ENCODE data around the gene ZNF189.

ZNF189 gene

GRCh38 chr9:101453776-101454570 is 55.3 kb downstream of the ZNF189 start:
- no peak for DNase-seq (ENCODE audit: low read depth)

- no peak for DNase-seq (ENCODE audit: low read depth)
These were observed 57.1 kb downstream of the ZNF189 start for GRCh38 chr9:101455656-101456240.

DNA sequence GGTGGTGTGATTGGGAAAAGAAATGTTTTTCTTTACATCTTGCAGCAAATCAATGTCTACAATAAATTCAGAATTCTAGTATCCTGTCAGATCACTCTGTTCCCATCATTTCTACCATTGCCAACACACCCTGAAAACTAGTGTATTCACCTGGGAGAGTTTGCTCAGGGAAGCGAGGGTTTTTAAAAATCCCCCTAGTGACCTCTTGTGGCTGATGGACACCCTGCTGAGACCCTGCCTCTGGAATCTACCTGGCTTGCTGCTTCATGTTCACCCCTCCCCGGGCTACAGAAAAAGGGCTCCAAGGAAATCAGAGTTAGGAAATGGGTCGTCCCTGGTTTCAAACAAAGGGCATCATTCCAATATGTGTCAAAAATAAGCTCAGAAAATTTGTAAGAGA is 58.4 kb downstream of the ZNF189 start:
- no peak for DNase-seq (ENCODE audit: low read depth)

- DNase-seq (ENCODE audit: low read depth) = no peak
These were observed 60.4 kb downstream of the ZNF189 start for GRCh38 chr9:101458963-101459631.

All from activated T-cell treated with anti-CD3 and anti-CD28 coated beads for 48 hours (primary cell).